ENCODE data around the gene SEMA6D. TPM values are rescaled to one million over a fixed set of nuclear protein-coding genes. Genes with fewer than 3 reads are reported as not detected.

Gene SEMA6D
- total RNA-seq, 1 experiment from 2014 or later = 15.8 TPM

GRCh38 chr15:47767035-47767434, 49.7 kb downstream of the SEMA6D start:
- Histone ChIP-seq H2BK15ac (ENCODE audit: low read depth, low read length) (no peak overlapping the region), H2BK5ac (ENCODE audit: insufficient read length, low read length) (no peak overlapping the region), H3K56ac (ENCODE audit: insufficient read length, low read depth, low read length) (no peak overlapping the region), H3K4me1 (ENCODE audit: insufficient read depth, low read length) (no peaks in the 10 kb centered on the region), H3K4ac (ENCODE audit: low read depth, low read length) (no peak overlapping the region), H3K9ac (ENCODE audit: extremely low read depth, insufficient read length, low read length) (no peak overlapping the region), H4K20me1 (ENCODE audit: control insufficient read depth, insufficient read depth, insufficient read length) (no peaks in the 10 kb centered on the region), H2BK20ac (ENCODE audit: low read depth, low read length, poor library complexity, severe bottlenecking) (no peak overlapping the region), H3K23me2 (ENCODE audit: insufficient read length, low read depth, low read length, poor library complexity, severe bottlenecking) (no peaks in the 10 kb centered on the region), H3K23ac (ENCODE audit: insufficient read length, low read depth, low read length) (no peak overlapping the region), H3K79me1 (ENCODE audit: insufficient read depth, low read depth, low read length, poor library complexity, severe bottlenecking) (no peaks in the 10 kb centered on the region), H2BK12ac (ENCODE audit: insufficient read length, low read depth, low read length) (no peak overlapping the region), H4K8ac (replicated peaks; ENCODE audit: insufficient read length, low read depth, low read length) (no peak overlapping the region), H3K14ac (ENCODE audit: insufficient read depth, low read length) (no peak overlapping the region), H3K18ac (ENCODE audit: insufficient read length, low read depth, low read length) (no peak overlapping the region), H2BK120ac (ENCODE audit: low read depth, low read length, poor library complexity, severe bottlenecking) (no peak overlapping the region), H3K27me3 (ENCODE audit: insufficient read depth, low read length) (0 out of 2 replicates have a peak, but pooled peaks cover 2% of the 10 kb centered on the region), H4K5ac (ENCODE audit: insufficient read length, low read depth, low read length) (no peak overlapping the region), H4K91ac (ENCODE audit: insufficient read length, low read depth, low read length) (no peak overlapping the region), H2AK5ac (ENCODE audit: insufficient read length, low read length) (no peak overlapping the region), H3K9me3 (ENCODE audit: control insufficient read depth, low read depth, low read length) (no peaks in the 10 kb centered on the region), H3K79me2 (ENCODE audit: insufficient read depth, low read length) (no peaks in the 10 kb centered on the region), H3K4me2 (ENCODE audit: insufficient read depth, insufficient read length, low read length) (no peak overlapping the region), H3K27ac (ENCODE audit: insufficient read length, low read depth, low read length) (no peak overlapping the region), H2AFZ (ENCODE audit: low read length) (no peak overlapping the region), H3T11ph (ENCODE audit: low read length) (no peak overlapping the region)
- Mint-ChIP-seq H3K36me3 (ENCODE audit: insufficient read depth in 1 of 3, low read depth in 3 of 3) (peaks cover 23 to 84% (median 81%) of the 10 kb centered on the region in 3 experiments), H3K4me1 (peaks cover 15 to 20% of the 10 kb centered on the region in 2 experiments), H3K27me3 (ENCODE audit: low read depth) (no peaks in the 10 kb centered on the region), H3K27ac (no peak overlapping the region), H3K9me3 (peaks cover 2 to 3% of the 10 kb centered on the region in 2 experiments; a peak in 2 of 5 replicates), H3K4me3 (no peak overlapping the region)
- no peak for TF ChIP-seq CTCF (conservative IDR thresholded peaks at IDR 0.05)
- DNase-seq = no peak
- WGBS (ENCODE audit: extremely low coverage, insufficient read length, low lambda C conversion rate) = no CpG with 5 or more reads among the region's 5 CpGs

Data from H9 (cell line).